ENCODE measurements around the gene DNAJC17.

DNA sequence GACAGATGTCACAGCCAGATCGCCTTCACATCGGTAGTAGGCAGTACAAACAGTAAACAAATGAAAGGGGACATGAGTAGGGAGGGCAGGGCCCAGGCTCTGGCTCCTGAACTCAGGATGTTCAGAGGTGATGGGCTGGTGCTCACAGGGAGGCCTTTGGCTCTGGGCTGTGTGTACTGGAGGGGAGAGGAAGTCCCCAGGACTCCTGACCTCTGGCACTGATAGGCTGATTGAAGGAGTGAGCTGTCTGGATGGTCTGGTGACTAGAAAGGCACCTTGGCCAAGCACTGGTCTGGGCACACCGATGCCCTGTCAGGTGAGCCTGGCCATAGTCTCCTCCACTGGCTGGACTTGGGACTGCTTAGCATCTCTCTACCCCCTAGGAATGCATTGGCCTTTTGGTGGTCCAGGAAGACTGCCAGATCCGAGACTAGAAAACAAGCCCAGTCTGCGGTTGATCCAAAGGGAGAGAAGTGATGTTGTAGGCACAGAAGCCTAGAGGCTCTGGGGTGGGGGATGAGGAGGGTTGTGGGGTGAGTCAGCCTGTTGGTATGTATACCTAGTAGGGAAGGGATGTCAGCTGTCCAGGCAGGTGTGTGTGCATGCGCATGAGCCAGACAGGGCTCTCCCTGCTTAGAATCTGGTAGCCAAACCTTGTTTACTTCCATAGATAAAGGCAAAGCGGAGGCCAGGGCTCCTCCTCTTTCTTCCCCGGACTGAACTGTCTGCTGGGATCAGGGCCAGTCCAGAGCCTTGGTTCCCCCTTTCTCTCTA, 38.4 kb upstream of the DNAJC17 start:
- TF ChIP-seq EZH2phosphoT487 (IDR thresholded peaks at IDR 0.05) (no peak), EZH2 (IDR thresholded peaks at IDR 0.05) (no peak)
- TF ChIP-seq, protein P1, sequence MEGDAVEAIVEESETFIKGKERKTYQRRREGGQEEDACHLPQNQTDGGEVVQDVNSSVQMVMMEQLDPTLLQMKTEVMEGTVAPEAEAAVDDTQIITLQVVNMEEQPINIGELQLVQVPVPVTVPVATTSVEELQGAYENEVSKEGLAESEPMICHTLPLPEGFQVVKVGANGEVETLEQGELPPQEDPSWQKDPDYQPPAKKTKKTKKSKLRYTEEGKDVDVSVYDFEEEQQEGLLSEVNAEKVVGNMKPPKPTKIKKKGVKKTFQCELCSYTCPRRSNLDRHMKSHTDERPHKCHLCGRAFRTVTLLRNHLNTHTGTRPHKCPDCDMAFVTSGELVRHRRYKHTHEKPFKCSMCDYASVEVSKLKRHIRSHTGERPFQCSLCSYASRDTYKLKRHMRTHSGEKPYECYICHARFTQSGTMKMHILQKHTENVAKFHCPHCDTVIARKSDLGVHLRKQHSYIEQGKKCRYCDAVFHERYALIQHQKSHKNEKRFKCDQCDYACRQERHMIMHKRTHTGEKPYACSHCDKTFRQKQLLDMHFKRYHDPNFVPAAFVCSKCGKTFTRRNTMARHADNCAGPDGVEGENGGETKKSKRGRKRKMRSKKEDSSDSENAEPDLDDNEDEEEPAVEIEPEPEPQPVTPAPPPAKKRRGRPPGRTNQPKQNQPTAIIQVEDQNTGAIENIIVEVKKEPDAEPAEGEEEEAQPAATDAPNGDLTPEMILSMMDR (IDR thresholded peaks at IDR 0.05): no peak

All from neural progenitor cell (in vitro differentiated cells).